HG02970 (cell line): Measurements from ENCODE around the gene SYCP2.
"Not testable (repeated sequence)": the region's sequence is repeated elsewhere in the genome, so short reads cannot be mapped to it uniquely, and the experiment has no call there.

ENCODE experiments used
- ATAC-seq: cut with Tn5 transposase; IDR thresholded peaks from one replicate; pipeline ENCODE4 v1.9.1; 2021; ENCODE audit warnings: mild to moderate bottlenecking, moderate library complexity, moderate number of reproducible peaks; ENCODE audit not compliant: unreplicated experiment, low FRiP score

SYCP2 gene

GRCh38 chr20:59920944-59921343 is 12.5 kb downstream of the SYCP2 start:
- no peak for ATAC-seq

DNA sequence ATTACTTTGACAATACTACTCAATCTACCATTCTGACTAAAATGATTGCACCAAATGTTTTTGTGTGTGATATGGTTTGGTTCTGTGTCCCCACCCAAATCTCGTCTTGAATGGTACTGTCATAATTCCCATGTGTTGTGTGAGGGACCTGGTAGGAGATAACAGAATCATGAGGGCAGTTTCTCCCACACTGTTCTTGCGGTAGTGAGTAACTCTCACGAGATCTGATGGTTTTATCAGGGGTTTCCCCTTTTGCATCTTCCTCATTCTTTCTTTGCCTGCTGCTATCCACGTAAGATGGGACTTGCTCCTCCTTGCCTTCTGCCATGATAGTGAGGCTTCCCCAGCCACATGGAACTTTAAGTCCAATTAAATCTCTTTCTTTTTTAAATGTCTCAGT is 20.8 kb downstream of the SYCP2 start:
- no peak for ATAC-seq

GRCh38 chr20:59911041-59911440 is 22.4 kb downstream of the SYCP2 start:
- no peak for ATAC-seq

DNA sequence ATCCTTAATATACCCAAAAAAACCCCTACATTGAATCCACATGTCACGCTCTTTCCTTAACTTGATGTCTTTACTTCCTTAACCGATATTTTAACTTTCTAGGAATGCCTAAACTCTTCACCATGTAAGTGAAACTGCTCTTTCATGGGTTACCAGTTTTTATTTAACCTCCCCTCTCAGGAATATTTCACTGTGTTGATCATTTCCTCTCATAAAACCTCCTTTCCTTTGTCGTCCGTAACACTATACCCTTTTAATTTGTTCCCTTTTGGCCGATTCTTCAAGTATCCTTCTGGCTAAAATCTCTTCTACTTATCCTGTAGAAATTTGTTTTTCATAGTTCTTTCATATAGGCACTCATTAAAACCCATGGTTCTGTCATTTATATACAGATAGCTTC is 24.6 kb downstream of the SYCP2 start:
- no peak for ATAC-seq

DNA sequence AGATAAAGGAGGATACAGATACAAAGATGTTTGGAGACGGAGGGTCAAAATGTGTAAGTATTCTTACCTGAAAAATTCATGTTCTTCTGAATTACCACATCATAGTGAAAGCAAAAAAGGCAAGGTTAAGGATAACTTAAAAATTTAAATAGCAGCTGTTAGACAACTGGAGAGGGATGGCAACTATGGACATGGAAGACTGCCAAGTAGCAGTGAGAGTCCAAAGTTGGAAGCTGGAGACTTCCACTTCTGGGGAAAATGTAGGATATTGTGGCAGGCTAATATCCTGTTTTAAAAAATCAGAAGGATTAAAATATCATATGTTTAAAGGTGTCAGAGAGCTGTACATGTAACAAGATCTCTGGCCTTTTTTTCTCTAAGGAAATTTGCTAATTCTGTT is 29.8 kb downstream of the SYCP2 start:
- no peak for ATAC-seq

DNA sequence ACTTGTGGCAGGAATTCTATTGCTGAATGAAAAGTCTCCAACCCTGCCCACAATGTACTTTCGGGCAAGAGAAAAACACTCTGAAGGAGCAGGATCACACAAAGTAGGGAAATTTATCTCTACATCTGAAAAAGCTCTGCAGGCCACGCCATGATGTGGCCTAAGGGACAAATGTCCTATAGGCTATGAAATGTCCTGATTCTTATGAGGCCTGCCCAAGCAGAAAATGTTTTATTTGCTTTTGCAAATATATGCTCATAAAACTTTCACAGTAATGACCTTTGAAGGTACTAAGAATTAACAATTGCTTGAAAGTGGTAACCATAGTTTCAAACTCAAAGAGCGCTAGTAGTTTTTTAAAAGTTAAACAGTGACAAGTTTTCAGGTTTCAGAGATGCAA is 31.0 kb downstream of the SYCP2 start:
- ATAC-seq = no peak

GRCh38 chr20:59895908-59896307 is 37.5 kb downstream of the SYCP2 start:
- ATAC-seq = no peak

DNA sequence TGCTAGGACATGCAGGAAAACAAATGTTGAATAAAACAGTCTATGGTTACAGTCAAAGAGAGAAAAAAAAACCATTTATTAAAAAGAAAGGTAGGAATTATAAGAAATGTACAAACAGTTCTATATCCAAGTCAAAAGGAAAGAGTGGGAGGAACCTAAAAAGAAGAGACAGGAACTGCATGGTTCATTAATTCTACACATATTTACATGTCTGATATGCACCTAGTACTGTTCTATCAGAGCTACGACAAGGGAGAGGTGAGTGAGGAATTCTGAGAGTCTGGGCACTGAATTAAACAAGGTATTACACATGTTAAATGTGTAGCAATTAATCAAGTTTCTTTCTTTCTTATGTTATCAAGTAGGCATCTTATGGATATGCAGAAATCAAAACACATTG is 41.9 kb downstream of the SYCP2 start:
- no peak for ATAC-seq

DNA sequence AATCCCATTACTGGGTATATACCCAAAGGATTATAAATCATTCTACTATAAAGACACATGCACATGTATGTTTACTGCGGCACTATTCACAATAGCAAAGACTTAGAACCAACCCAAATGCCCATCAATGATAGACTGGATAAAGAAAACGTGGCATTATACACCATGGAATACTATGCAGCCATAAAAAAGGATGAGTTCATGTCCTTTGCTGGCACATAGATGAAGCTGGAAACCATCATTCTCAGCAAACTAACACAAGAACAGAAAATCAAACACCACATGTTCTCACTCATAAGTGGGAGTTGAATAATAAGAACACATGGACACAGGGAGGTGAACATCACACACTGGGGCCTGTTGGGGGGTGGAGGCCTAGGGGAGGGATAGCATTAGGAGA is 43.4 kb downstream of the SYCP2 start:
- not testable (repeated sequence) for ATAC-seq

DNA sequence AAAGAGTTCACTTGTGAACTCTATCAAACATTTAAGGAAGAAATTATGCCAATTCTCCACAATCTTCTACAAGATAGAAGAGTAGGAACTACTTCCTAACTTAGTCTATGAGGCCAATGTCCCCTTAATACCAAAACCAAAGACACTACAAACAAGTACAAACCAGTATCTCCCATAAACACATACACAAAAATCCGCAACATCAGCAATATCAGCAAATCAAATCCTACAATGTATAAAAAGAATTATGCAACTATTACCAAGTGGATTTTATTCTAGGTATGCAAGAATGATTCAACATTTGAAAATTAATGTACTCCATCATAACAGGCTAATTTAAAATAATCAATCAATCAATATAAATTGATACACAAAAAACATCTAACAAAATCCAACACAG is 45.4 kb downstream of the SYCP2 start:
- no peak for ATAC-seq

- no peak for ATAC-seq
Measured at GRCh38 chr20:59884494-59884893, 48.9 kb downstream of the SYCP2 start.

GRCh38 chr20:59880198-59880597 is 53.2 kb downstream of the SYCP2 start:
- ATAC-seq = no peak

DNA sequence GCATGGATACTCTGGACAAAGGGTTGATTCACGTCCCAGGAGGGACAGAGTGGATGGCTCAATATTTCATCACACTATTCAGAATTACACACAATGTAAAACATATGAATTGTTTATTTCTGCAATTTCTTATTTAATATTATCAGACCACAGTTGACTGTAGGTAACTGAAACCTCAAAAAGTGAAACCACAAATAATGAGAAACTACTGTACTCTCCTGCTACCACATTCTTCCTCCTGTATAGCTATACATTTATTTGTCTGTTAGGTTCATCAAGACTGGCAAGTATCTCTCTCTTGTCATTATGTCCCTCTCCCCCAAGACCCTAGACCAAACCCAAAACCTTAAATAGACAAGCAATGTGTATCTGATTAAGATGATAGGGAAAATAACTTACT is 60.0 kb downstream of the SYCP2 start:
- no peak for ATAC-seq

DNA sequence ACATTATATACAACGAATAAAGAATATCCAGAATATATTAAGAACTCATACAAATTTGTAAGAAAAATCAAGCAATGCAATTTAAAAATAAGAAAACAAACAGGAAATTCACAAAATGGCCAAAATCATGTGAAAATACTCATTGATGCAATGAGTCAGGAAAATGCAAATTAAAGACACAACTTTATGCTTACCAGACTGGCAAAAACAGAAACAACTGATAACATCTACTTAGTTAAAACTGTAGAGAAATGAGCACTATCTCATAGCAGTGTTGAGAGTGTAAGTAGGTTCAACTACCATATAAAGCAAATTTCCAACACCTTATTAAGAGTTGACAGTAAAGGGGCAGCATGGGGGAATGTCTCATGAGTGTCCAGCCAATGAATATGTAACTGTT is 62.3 kb downstream of the SYCP2 start:
- no peak for ATAC-seq

DNA sequence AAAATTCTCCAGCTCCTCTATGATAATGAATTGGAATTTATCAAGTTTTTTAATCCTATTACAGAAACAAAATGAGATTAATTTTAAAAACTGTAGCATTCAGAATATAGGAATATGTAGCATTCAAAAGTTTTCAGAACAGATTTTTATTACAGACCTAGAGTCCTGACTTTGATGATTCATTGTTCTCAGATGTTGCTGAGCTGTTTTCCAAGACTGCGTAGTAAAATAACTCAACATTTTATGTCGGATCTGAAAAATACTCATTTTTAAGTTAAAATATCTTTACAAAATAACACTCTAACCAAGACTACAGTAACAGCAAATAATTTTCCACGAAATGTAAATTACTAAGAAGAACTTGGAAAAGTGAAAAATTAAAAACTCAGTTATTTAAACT is 67.1 kb downstream of the SYCP2 start:
- ATAC-seq = no peak

- ATAC-seq = no peak
Measured at GRCh38 chr20:59864726-59865125, 68.7 kb downstream of the SYCP2 start.

- ATAC-seq = no peak
Measured at GRCh38 chr20:59863058-59863457, 70.4 kb downstream of the SYCP2 start.

DNA sequence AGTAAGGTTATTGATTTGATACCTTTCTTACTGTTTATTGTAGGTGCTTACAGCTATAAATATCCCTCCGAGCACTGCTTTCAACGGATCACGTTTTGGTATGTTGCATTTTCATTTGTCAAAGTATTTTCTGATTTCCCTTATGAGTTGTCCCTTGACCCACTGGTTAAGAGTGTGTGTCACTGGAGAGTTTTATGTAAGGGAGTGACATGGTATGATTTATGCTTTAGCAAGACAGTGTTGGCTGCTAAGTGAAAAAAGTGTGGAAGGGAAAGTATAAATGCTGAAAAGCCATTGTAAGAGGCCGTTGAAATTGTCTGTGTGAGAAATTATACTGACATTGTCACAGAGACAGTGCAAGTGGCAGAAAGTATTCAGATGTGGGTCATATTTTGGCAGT is 72.0 kb downstream of the SYCP2 start:
- no peak for ATAC-seq

- no peak for ATAC-seq
Measured at GRCh38 chr20:59858425-59858824, 75.0 kb downstream of the SYCP2 start.

- no peak for ATAC-seq
Measured at GRCh38 chr20:59857966-59858365, 75.5 kb downstream of the SYCP2 start.

- ATAC-seq = not testable (repeated sequence)
Measured at GRCh38 chr20:59856941-59857340, 76.5 kb downstream of the SYCP2 start.

DNA sequence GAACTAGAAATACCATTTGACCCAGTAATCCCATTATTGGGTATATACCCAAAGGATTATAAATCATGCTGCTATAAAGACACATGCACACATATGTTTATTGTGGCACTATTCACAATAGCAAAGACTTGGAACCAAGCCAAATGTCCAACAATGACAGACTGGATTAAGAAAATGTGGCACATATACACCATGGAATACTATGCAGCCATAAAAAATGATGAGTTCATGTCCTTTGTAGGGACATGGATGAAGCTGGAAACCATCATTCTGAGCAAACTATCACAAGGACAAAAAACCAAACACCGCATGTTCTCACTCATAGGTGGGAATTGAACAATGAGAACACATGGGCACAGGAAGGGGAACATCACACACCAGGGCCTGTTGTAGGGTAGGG is 76.9 kb downstream of the SYCP2 start:
- ATAC-seq = not testable (repeated sequence)

DNA sequence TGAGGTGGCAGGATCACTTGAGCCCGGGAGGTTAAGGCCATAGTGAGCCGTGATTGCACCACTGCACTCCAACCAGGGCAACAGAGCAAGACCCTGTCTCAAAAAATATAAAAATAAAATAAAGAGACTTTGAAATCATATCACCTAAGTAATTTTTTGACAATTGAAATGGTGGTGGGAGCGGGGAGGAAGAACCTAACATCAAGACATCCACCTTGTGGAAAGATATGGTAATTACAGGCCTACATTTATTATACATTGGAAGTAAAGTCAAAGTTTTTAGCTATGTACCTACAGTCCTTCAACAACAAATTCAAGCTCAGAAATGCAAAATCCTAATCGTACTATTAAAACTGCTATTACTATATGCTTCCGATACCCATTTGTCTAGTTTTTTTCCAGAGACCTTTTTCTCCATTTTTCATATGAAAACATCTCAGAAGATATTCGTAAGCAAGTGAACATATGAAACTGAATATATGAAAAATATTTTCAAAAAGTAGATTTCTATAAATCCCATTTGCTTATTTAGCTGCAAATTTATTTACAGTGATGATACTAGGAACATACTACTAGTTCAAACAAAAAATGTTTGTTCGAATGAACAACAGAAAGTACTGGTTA is 83.3 kb downstream of the SYCP2 start:
- ATAC-seq = no peak
